ENCODE measurements around the gene PPOX.

The PPOX gene

DNA sequence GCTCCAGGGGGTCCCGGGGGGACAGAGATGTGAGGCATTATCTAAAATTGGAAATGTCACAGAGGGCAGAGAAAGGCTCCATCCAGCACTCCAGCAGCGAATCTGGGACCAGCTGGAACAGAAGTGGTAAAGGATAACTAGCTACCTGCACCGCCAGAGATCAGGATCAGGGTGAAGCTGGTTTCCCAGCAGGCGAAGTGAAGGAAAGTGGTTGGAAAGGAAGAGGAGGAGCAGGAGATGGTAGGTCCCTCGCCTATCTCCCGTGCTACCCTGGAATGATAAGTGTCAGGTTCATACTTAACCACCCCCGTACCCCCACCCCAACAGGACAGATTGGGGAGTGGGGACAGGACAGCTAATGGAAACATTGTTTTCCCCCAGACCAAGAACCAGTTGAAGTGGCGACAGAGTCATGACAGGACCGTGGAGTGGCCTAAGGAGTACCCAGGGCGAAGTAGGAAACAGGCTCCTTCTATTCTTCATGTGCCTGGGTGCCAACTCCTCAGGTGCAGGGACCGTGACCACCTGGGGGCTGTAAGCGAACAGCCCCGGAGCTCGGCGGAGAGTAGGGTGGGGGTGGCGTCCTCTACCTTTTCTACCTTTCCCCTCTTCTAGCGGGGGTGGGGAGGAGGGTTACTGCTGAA lies 10.4 kb downstream of the PPOX start:
- DNase-seq (ENCODE audit: low read depth), result no peak

DNA sequence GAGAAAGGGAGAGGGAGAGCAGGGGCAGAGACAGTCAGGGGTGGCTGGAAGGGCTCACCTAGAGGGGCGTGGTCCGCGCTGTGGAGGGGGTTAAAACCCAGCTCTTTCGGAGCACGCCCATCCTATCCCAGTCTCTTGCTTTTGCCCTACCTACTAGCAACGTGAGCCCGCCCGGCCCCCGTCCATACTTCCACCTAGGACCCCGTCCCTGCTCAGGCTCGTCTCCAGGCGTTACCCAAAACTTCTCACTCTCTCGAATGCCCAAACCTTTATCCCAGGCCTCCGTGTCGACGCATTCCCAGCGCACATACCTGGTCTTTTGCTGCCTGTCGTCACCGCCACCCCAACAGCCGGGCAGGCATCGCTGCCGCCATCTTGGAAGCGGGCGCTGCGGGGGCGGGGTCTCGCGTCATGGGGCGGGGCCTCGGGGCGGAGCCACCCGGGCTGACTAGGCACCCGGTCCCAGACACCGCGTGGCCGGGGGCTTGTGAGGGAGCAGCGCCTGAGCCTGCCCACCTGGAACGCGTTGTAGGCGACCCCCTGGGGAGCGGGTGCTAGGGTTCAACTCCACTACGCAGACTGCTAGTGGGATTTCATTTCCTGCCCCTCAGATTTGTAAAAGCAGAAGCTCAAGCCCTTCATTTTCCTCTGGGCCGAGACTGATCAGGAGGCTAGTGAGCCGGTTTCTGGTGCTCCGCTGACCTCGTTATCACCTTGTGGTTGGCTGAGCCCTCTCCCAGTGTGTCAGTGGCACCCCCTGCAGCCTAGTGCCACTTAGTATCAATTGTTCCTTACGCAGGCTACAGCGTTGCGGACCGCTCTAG lies 11.1 kb downstream of the PPOX start, which contains the start of gene B4GALT3:
Gene B4GALT3 (minus strand): TSS at position 396 of the 824 bp plus-strand sequence. CDS start 1,447 bp downstream, outside the sequence.
- no peak for DNase-seq (ENCODE audit: low read depth)

DNA sequence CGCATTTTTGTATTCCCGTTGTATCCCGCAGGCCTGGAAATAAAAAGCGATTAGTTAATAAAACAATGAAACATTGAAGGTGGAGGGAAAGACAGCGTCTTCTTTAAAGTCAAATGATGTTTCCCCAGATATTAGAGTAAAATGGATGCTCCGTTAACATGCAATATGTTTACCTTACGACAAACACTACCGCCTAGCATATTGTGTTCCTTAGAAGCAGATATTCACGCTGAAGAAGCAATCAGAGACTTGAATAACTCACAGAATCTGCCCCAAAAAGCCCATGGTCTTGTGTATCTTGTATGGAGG lies 11.7 kb downstream of the PPOX start:
- no peak for DNase-seq (ENCODE audit: low read depth)

DNA sequence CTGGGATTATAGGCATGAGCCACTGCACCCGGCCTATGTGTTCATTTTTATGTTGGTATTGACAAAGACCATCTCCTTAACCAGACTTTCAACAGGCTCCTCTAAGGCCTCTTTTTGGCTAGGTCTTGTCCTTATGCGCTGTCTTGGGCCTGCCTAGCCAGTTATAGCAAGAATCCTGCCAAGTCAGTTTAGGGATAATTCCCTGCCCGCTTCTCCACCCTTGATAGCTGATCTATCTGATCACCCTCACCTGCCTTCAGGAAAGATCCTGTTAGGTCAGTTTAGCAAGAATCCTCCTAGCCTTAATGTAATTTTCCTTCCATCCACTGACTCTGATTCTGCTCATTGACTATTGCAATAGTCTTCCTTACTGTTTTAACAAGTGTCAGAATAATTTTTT lies 13.5 kb downstream of the PPOX start:
- no peak for DNase-seq (ENCODE audit: low read depth)

DNA sequence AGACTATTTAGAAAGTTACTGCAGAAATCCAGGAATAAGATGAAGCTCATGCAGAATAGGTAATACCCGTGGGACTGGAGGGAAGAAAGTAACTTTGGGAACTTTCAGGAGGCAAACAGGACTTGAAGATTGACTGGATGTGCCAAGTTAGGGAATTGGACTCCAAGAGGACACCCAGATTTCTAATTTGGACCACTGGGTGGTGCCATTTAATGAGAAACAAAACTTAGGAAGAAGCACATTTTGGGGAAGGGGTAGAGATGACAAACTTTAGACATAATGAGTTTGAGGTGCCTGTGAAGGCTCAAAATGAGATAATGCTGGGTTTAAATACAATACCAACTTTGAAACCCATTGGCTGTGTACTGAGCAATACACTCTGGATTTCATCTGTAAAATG lies 14.4 kb downstream of the PPOX start:
- no peak for DNase-seq (ENCODE audit: low read depth)

DNA sequence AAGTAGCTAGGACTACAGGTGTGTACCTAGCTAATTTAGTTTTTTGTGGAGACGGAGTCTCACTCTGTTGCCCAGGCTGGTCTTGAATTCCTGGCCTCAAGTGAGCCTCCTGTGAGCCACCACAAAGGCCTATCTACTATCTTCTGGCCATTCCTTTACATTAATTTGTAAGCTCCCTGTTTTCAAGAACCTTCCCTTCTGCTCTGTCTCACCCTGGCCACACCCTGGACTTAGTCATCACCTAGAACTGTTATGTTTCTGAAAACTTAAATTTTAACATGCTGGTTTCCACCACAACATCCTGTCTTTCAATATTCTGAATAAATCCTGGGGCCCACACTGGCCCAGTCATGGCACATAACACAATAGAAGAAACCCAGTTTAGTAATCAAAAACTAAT lies 16.0 kb downstream of the PPOX start:
- no peak for DNase-seq (ENCODE audit: low read depth)

DNA sequence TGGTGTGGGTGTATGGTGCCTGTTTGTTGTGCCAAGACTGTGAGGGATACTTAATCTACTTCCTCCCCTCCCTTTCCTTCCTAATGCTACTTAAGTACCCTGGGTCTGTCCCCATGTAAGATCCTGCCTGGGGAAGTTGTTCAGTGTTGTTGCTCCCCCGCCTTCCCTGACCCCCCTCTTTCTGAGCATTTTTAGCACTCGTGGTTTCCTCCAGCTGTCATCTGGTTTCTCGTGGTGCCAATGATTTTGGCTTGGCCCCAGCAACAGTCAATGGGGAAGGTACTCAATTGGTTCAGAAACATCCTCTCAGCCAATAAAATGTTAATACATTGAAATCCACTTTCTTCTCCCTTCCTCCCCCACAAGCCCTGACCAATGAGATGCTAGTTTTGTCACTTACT lies 19.1 kb downstream of the PPOX start:
- no peak for DNase-seq (ENCODE audit: low read depth)

DNA sequence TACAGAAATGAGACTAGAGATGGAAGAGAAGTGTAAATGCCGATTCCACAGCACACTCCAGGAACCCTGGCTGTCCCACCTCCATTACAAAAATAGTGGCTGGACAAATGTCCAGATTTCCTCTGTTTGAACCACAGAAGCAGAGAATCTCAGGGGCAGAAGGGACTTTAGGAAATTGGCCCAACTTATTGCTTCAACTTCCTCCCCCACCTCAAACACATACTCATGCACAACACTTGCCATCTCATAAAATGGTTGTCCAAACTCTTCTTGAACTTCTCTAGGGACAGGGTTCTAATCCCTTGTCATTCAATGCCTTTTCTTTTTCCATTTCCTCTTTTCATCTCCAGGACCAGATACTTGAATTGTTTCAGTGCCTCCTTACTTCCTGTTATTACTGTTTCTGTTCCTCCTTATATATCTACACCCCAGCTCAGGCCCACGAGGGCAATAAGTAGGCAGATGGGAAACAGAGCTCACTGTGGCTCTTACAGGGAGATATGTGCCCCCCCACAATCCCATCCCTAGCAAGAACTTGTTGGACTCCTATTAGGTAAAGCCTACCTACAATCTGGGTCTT lies 19.6 kb downstream of the PPOX start:
- DNase-seq (ENCODE audit: low read depth), result no peak

DNA sequence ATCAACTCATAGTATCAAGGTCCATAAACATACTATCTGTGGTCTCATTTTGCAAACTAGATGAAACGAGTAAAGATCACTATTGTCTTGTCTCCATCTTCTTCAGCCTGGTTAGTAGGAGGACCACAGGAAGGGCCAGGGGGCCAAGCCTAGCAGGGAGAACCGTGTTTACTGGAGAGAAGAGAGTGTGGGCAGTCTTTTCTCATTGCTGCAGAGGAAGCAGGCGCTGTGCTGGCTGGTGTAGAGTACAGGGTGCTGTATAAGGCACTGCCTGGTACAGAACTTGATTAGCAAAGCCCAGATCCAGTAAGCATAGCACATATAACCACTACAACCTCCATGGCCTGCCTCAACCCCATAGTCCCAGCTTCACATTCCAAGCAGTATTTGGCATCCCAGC lies 21.1 kb downstream of the PPOX start:
- no peak for DNase-seq (ENCODE audit: low read depth)

DNA sequence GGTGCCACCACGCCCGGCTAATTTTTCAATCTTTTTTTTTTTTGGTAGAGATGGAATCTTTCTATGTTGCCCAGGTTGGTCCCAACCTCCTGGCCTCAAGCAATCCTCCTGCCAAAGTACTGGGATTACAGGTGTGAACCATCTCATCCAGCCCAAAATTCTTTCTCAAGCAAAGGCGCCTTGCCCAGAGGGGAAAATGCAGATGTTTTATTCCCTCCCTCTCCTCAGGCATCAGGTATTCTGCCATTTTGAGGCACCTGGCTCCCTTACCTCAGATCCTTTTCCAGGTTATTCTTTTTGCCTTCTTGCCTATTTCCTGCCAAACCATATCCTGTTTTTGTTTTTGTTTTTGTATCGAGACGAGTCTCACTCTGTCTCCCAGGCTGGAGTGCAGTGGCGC lies 22.2 kb downstream of the PPOX start:
- no peak for DNase-seq (ENCODE audit: low read depth)

DNA sequence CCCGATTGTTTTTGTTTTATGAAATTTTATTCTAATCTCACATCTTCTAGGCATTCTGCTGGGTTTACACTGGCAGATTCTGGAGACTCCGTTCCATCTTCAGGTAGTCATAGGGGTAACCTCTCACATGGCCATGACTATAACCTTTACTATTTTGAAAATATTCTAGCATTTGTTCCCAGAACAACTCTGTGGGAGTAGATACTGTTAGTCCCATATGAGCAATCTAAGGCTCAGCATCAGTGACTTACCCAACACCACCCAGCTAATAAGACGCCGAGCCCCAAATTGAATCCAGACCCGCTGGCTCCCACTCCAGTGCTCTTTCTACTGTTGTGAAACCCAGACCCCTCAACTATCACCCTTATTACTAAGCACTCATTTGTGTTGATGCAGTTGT lies 22.8 kb downstream of the PPOX start:
- DNase-seq (ENCODE audit: low read depth), result no peak

DNA sequence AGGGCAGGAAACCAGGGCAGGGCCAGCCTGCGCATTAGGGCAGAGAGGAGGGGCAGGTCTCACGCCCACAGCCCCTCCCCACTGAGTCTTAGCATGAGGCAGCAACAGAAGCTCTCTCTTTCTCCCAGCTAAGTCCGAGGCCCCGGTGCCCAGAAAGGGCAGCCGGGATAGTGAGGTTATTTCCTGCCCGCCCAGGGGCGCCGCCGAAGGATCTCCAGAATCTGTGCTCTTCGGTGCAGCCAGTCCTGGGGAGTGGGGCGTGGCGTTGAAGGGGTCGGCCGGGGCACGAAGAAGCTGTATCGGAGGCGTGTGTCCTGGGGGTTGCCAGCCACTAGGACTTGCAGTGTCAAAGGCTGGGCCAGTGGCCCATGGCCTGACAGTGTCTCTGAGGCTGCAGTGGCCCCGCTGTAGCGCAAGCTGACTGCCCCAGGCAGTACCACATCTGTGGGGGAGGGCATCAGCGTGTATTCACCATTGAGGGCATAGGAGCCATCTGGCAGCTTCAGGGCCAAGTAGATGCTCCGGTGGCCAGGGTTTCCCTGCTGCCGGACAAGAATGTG lies 24.8 kb downstream of the PPOX start:
- DNase-seq (ENCODE audit: low read depth), result no peak

DNA sequence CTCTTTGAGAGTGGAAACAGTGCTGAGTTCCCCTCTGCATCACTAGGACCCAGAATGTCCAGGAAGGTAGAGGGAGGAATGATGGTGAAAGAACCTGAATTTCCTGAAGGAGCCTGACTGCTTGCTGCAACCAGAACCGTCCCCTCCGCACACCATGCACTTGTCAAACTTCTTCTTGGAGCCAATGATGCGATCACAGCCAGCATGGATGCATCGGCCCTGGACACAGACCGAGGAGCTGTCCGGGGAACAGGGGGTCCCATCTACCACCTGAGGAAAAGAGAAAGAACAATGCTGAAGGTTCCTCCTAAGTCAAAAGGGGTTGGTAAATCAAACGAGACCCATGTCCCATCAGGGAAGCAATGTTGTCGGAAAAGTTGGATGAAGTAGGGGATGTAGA lies 25.7 kb downstream of the PPOX start:
- no peak for DNase-seq (ENCODE audit: low read depth)

DNA sequence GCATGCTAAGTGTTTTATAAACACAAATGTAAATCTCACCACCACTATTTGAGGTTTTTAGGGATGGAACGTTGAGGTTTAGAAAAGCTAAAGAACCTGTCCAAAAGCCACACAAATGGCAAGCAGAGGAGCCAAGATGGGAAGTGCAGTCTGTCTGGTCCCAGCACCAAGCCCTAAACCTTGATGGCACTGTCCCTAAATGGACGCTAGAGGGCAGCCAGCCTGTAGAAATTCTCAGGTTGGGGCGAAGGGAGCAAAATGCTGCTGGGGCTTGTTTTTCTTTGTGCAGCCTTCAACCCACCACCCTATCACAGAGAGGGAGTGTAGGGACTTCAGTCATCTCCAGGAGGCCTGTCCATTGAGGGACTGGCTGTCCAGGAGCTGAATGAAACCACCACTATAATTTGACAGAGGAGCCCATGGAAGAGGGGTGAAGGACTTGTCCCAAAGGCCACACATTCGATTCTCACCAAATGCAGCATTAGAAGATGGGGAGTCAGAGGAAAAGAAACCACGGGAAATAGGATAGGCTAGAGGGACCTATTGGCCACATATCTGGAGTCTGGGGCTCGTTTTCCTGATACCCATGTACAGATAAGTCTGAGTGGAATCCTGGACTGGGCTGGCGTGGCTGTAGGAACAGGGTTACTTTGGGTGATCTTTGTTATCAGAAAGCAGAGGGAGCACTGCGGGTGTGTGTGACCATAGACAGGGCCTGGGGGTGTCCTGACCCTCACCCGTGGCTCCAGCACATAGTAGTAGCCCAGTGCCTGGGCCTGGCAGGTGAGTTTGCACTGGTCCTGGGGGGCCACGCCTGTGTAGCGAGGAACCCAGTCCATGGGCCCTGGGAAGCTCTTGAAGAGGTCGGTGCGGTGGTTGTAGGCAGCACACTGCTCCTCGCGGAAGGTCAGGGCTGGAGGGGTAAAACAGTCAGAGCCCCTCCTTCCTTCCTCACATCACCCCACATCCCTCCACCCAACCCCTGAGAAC lies 26.5 kb downstream of the PPOX start:
- DNase-seq (ENCODE audit: low read depth), result no peak

DNA sequence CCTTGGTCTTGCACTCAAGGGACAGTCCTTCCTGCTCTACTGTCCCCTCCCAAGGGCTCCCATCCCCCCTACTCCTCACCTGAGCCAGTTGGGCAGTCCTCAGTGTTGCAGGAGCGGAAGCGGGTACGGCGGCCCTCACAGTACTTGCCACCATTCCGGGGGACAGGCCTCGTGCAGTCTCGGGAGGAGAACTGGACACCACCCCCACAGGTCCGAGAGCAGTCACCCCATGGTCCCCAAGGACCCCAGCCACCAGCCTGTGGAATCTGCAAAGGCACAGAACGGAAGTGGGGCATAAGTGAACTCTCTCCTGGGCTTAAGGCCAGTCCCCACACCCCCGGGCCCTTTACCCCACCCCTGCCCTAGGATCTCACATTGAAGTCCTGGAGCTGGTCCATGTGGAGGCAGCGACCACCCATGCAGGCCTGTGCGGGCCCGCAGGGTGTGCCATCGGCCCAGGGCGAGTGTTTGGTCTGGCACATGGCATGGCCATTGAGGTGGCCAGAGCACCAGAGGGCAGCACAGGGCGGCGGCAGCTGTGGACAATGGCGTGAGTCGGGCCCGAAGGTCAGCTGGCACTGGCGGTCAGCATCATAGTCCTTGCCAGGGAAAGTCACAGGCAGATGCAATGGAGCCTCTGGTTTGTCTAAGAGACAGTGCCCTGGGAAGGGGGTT lies 27.5 kb downstream of the PPOX start:
- no peak for DNase-seq (ENCODE audit: low read depth)

DNA sequence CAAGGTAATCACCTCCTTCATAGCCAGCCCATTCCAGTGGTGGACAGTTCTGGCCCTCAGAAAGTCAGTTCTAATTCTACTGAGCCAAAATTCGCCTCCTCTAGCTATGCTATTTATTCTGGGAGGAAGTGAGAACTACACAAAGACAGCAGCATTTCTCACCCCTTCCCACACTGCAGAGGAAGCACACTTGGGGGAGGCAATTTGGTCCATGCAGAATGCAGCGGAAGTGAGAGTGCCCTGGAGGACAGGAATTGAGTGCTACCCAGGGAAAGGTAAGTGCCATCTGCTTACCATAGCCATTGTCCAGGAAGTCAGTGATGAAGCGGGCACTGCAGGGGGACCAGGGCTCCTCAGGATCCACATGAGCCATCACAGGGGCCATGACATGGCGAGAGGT lies 28.9 kb downstream of the PPOX start:
- DNase-seq (ENCODE audit: low read depth), result no peak

DNA sequence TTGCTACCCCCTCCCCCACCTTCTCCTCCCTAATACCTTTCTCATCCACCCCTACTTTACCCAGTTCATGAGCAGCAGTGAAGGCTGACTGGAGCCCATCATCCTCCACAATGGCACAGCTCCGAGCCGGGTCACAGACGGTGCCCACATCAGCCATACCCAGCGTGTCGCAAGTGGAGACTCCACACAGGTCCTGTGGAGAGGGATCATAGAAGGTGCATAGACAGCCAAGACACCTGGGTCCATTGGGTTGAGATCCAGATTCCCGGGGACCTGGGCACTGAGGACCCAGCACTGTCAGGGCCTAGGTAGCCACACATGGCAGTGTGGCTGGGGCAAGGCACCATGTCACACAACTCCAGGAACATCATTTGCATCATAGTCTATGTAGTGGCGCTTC lies 29.9 kb downstream of the PPOX start:
- DNase-seq (ENCODE audit: low read depth), result no peak

DNA sequence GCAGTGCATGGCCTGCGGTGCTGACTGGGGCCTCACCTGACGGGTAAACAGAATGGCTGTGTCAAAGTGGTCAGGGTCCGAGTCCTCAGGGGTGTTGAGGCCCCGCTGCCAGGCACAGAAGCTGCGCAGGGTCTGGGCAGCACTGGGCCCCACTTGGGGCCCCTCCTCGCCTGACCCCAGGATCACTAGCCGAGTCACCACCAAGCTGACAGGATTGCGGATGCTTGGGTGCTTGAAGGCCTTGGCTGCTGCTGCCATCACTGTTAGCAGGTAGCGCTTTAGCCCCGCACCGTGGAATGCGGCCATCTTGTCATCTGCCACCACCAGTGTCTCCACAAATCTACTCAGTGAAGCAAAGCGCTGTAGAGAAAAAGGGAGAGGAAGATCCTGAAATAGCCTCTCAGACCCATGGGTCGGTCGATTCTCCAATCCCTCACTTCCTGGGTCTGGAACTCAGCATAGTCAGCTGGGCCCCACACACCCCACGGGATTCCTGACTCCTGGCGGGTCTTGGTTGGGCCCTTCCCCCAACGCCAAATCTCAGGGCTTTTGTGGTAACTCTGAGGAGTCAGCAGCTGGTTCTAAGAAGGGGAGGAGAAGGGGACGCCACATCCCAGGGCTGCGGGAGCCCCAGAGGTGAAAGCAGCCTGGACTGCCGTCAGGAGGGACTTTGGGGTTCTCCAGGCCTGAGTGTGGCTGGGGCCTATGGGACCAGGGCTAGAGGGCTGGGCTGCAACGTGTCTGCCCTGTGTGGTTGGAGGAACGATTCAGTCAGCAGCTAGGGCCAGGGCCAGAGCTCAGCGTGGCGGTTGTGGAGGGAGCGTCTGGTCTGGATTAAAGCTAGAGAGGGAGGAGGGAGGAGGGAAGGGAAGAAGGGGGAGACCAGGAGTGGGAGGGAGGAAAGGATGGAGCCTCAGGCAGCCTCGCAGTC lies 30.6 kb downstream of the PPOX start:
- no peak for DNase-seq (ENCODE audit: low read depth)

DNA sequence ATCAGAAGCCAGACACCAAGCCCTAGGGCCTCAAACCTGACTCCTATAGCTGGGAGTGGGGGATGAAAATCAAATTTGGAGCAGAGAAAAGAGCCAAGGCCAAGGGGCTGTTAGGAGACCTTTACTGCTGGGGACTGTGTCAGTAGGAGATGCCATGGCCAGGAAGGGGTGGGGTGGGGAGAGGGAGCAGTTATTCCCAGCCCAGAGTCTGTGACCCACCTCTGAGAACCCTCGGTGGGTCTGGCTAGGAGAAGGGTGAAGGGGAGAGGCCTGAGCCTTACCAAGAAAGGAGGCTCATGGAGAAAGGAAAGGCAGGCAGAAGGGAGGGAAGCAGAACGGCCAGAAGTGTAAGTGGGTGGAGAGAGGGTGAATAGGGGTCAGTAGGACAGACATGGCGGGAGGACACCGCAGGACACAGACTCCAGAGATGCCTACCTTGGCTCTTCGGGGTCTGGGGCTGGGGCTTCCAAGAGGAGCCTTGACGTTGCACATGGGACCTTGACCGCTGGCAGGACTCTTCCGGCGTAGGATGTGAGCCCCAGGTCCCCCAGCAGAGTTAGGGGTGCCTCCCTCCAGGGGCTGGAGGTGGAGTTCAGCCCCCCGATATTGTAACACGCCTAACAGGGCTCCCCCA lies 31.5 kb downstream of the PPOX start:
- DNase-seq (ENCODE audit: low read depth), result no peak

All from HS-27A (cell line).